Measurements from ENCODE around the gene APOA1.

Gene APOA1

DNA sequence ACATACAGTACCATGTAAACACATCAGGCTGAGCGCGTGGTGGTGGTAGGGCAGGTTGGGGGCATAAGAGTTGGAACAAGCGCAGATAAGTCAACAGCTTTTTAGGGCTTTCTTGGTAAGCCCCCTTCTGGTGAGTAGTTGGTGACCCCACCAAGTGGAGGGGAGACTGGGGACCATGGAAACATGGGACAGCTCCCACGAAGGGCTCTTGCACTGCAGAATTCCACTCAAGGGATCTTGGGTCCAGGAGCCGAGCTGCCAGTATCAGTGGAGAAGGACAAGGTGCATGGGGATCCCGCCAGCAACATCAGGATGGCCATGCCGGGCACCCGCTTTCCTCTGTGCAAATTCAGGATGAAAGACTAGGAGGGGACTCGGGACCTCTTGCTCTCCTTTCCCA lies 6.2 kb upstream of the APOA1 start:
- Histone ChIP-seq H3K27me3 (ENCODE audit: low read length) (no peaks in the 10 kb centered on the region), H3K27ac (ENCODE audit: low read depth, low read length) (no peak overlapping the region), H3F3A (ENCODE audit: insufficient read depth) (no peaks in the 10 kb centered on the region), H3K9ac (ENCODE audit: low read length) (no peak overlapping the region), H2AFZ (ENCODE audit: low read depth, low read length, severe bottlenecking) (no peak overlapping the region), H3K9me3 (ENCODE audit: insufficient read depth, low read length) (no peaks in the 10 kb centered on the region), H3K36me3 (ENCODE audit: low read length) (no peaks in the 10 kb centered on the region), H3K79me2 (ENCODE audit: insufficient read depth, low read length) (no peaks in the 10 kb centered on the region), H3K9me2 (replicated peaks; ENCODE audit: insufficient read depth, low read length) (no peaks in the 10 kb centered on the region), H3K4me2 (ENCODE audit: low read depth, low read length, poor library complexity, severe bottlenecking) (no peak overlapping the region), H3K4me3 (ENCODE audit: insufficient read depth, low read length, poor library complexity, severe bottlenecking) (no peak overlapping the region), H4K20me1 (ENCODE audit: low read depth, low read length) (no peaks in the 10 kb centered on the region)
- no peak for TF ChIP-seq EZH2phosphoT487 (conservative IDR thresholded peaks at IDR 0.05; ENCODE audit: low read length)
- TF ChIP-seq, protein P1, sequence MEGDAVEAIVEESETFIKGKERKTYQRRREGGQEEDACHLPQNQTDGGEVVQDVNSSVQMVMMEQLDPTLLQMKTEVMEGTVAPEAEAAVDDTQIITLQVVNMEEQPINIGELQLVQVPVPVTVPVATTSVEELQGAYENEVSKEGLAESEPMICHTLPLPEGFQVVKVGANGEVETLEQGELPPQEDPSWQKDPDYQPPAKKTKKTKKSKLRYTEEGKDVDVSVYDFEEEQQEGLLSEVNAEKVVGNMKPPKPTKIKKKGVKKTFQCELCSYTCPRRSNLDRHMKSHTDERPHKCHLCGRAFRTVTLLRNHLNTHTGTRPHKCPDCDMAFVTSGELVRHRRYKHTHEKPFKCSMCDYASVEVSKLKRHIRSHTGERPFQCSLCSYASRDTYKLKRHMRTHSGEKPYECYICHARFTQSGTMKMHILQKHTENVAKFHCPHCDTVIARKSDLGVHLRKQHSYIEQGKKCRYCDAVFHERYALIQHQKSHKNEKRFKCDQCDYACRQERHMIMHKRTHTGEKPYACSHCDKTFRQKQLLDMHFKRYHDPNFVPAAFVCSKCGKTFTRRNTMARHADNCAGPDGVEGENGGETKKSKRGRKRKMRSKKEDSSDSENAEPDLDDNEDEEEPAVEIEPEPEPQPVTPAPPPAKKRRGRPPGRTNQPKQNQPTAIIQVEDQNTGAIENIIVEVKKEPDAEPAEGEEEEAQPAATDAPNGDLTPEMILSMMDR (IDR thresholded peaks at IDR 0.05; ENCODE audit: insufficient read depth, low read length, poor library complexity, severe bottlenecking): no peak

DNA sequence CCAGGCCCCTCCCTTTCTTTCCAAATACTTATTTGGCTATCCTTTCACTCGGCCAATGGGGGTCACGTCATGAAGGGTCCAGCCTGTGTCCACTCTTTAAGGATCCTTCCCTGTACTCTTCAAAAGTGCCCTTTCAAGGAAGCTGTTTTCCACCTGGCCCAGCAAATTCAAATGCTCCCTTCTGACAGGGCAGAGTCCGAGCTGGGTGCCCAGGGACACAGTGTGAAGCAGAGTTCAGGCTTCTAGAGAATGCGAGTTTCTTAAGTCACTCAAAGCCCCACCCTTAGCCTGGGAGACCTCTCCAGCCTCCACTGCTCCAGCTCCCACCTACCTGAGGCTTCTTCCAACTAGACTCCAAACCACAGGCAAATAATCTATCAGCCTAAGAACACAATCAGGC lies 5.5 kb upstream of the APOA1 start:
- no peaks in the 10 kb centered on the region for H3K27me3 ChIP-seq (ENCODE audit: low read length)

DNA sequence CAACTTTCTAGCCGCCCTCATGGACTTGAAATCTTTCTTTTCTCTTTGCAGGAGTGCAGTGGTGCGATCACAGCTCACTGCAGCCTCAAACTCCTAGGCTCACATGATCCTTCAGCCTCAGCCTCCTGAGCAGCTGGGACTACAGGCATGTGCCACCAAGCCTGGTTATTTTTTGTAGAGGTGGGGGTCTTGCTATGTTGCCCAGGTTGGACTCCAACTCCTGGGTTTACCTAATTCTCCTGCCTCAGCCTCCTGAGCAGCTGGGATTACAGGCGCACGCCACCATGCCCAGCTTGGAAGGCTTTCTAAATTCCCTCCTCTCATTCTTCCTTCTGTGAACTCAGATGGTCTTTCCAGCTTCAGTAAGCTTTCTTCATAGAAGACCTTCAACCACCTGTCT lies 4.7 kb upstream of the APOA1 start:
- Histone ChIP-seq H3K9ac (ENCODE audit: low read length) (no peak overlapping the region), H4K20me1 (ENCODE audit: low read depth, low read length) (no peaks in the 10 kb centered on the region)
- TF ChIP-seq, protein P1 (IDR thresholded peaks at IDR 0.05; ENCODE audit: insufficient read depth, low read length, poor library complexity, severe bottlenecking): no peak
- TF ChIP-seq EZH2phosphoT487 (conservative IDR thresholded peaks at IDR 0.05; ENCODE audit: low read length): no peak

More for the DNA sequence above, 5.5 kb upstream of the APOA1 start:
- H3K4me3 ChIP-seq (ENCODE audit: insufficient read depth, low read length, poor library complexity, severe bottlenecking): no peak overlapping the region
- no peak overlapping the region for H3K4me2 ChIP-seq (ENCODE audit: low read depth, low read length, poor library complexity, severe bottlenecking)
- H4K20me1 ChIP-seq (ENCODE audit: low read depth, low read length): no peaks in the 10 kb centered on the region
- no peak overlapping the region for H3K9ac ChIP-seq (ENCODE audit: low read length)
- no peak overlapping the region for H2AFZ ChIP-seq (ENCODE audit: low read depth, low read length, severe bottlenecking)
- TF ChIP-seq, protein P1 (IDR thresholded peaks at IDR 0.05; ENCODE audit: insufficient read depth, low read length, poor library complexity, severe bottlenecking): no peak
- no peak for TF ChIP-seq EZH2phosphoT487 (conservative IDR thresholded peaks at IDR 0.05; ENCODE audit: low read length)
- H3K9me2 ChIP-seq (replicated peaks; ENCODE audit: insufficient read depth, low read length): no peaks in the 10 kb centered on the region
- no peaks in the 10 kb centered on the region for H3F3A ChIP-seq (ENCODE audit: insufficient read depth)
- no peaks in the 10 kb centered on the region for H3K79me2 ChIP-seq (ENCODE audit: insufficient read depth, low read length)
- H3K9me3 ChIP-seq (ENCODE audit: insufficient read depth, low read length): no peaks in the 10 kb centered on the region
- no peak overlapping the region for H3K27ac ChIP-seq (ENCODE audit: low read depth, low read length)
- H3K36me3 ChIP-seq (ENCODE audit: low read length): no peaks in the 10 kb centered on the region

More for the DNA sequence above, 4.7 kb upstream of the APOA1 start:
- Histone ChIP-seq H3F3A (ENCODE audit: insufficient read depth) (no peaks in the 10 kb centered on the region), H3K9me3 (ENCODE audit: insufficient read depth, low read length) (no peaks in the 10 kb centered on the region), H3K9me2 (replicated peaks; ENCODE audit: insufficient read depth, low read length) (no peaks in the 10 kb centered on the region), H3K36me3 (ENCODE audit: low read length) (no peaks in the 10 kb centered on the region), H3K79me2 (ENCODE audit: insufficient read depth, low read length) (no peaks in the 10 kb centered on the region), H3K27ac (ENCODE audit: low read depth, low read length) (no peak overlapping the region), H3K4me3 (ENCODE audit: insufficient read depth, low read length, poor library complexity, severe bottlenecking) (no peak overlapping the region), H2AFZ (ENCODE audit: low read depth, low read length, severe bottlenecking) (no peak overlapping the region), H3K4me2 (ENCODE audit: low read depth, low read length, poor library complexity, severe bottlenecking) (no peak overlapping the region), H3K27me3 (ENCODE audit: low read length) (no peaks in the 10 kb centered on the region)
